Stomach (tissue), 9 donors: ENCODE data around the gene GPC5. TPM values are rescaled to one million over a fixed set of nuclear protein-coding genes. Genes with fewer than 3 reads are reported as not detected.
"Not testable (repeated sequence)": the region's sequence is repeated elsewhere in the genome, so short reads cannot be mapped to it uniquely, and the experiment has no call there.

Experiments
- DNase-seq, 2 donors: peaks; one replicate each; pipeline versions ENCODE4 v3.0.0 to v3.0.0-alpha.2; 2013 to 2019
- H3K27ac ChIP-seq, 5 donors: fragments of 200-600 bp in 4 of 5; sonication (generic) in 4 of 5; one replicate each; pipeline ENCODE4 v1.5.1; 2013 to 2019; ENCODE audit warnings: mild to moderate bottlenecking in 1 of 5, moderate library complexity in 1 of 5
- H3K27me3 ChIP-seq, 3 donors: fragments of 200-600 bp; sonication (generic); one replicate each; pipeline ENCODE4 v1.5.1; 2017 to 2019; ENCODE audit warnings: mixed run types in 1 of 3
- H3K36me3 ChIP-seq, 4 donors: fragments of 200-600 bp; sonication (generic); 1 replicate in 3 of 4; 2 replicates in 1 of 4; pipeline ENCODE4 v1.5.1; 2016 to 2019
- H3K4me1 ChIP-seq, 4 donors: fragments of 200-600 bp; sonication (generic); one replicate each; pipeline ENCODE4 v1.5.1; 2016 to 2019
- H3K4me3 ChIP-seq, 4 donors: fragments of 200-600 bp; sonication (generic) in 3 of 4; one replicate each; pipeline ENCODE4 v1.5.1; 2016 to 2019; ENCODE audit warnings: mild to moderate bottlenecking in 1 of 4
- H3K9me3 ChIP-seq, 4 donors: fragments of 200-600 bp; sonication (generic); one replicate each; pipeline ENCODE4 v1.5.1; 2016 to 2019
- EP300 ChIP-seq: sonication (generic); formaldehyde crosslinking; IDR thresholded peaks from one replicate; pipeline ENCODE4 v1.6.1; 2017; ENCODE audit warnings: antibody characterized with exemption
- POLR2A ChIP-seq, 4 donors: fragments of 450-650 bp; IDR thresholded peaks; one replicate each; pipeline ENCODE4 v1.6.1; 2016; ENCODE audit warnings: antibody characterized with exemption in 4 of 4, control low read depth in 2 of 4, mild to moderate bottlenecking in 1 of 4, moderate library complexity in 1 of 4
- POLR2AphosphoS5 ChIP-seq, 3 donors: sonication (generic); formaldehyde crosslinking; IDR thresholded peaks; one replicate each; pipeline ENCODE4 v1.6.1; 2016; ENCODE audit warnings: antibody characterized with exemption in 3 of 3
- whole genome bisulfite sequencing, 5 donors: extraction: QIAGEN DNeasy Blood & Tissue Kit in 3 of 5; methylation state at CpG; one replicate each; pipeline versions ENCODE4 v1.1.5 to v1.1.7; 2013 to 2018; 5-methylcytosine and 5-hydroxymethylcytosine counted together
- intact Hi-C: fragments of 100-400 bp; cut with DNase I; formaldehyde crosslinking; loops from one replicate; pipeline ENCODE4 v1.15.1; 2023; ENCODE audit warnings: low total_unique reads
- polyA plus RNA-seq, 3 donors: library from polyadenylated mRNA; stranded (reverse); fragments of 200-250 nt; gene quantifications; one replicate each; pipeline ENCODE4 v1.2.3, GENCODE V29; 2013
- total RNA-seq, 5 donors: library from RNA; depleted of rRNA; stranded (reverse); fragments of >200 nt; gene quantifications; one replicate each; pipeline versions ENCODE4 v1.1.0 to v1.2.3, GENCODE V29; 2014 to 2016
- TF ChIP-seq, protein P1 (sequence below), 7 experiments: fragments of 450-650 bp in 4 of 7; fragments of 200-600 bp in 3 of 7; sonication (generic) in 3 of 7; IDR thresholded peaks; one replicate each; pipeline ENCODE4 v1.5.1; 2016 to 2019; ENCODE audit warnings: antibody characterized with exemption in 7 of 7, control low read depth in 2 of 7, mild to moderate bottlenecking in 1 of 7
- donor health status: healthy with polysubstance abuse.
- donor health status: Bipolar disorder and iron deficiency.
- donor health status: healthy.

The GPC5 gene
- total and polyA plus RNA-seq, 8 donors = 0.87 to 2.8 TPM; not detected in 6

- DNase-seq = no peak
- no peaks in the 10 kb centered on the region for H3K9me3 ChIP-seq
- H3K36me3 ChIP-seq = no peaks in the 10 kb centered on the region
- H3K27ac ChIP-seq = no peak overlapping the region
- WGBS, 5 donors = 85 to 97% (median 92%) methylated on average over 1 of the region's 1 CpG
- intact Hi-C loops = no loop called here
- no peaks in the 10 kb centered on the region for H3K4me1 ChIP-seq
- no peak overlapping the region for H3K4me3 ChIP-seq
- TF ChIP-seq EP300 (no peak), POLR2A (IDR thresholded peaks at IDR 0.05) (no peak), POLR2AphosphoS5 (IDR thresholded peaks at IDR 0.05) (no peak)
- TF ChIP-seq, protein P1, sequence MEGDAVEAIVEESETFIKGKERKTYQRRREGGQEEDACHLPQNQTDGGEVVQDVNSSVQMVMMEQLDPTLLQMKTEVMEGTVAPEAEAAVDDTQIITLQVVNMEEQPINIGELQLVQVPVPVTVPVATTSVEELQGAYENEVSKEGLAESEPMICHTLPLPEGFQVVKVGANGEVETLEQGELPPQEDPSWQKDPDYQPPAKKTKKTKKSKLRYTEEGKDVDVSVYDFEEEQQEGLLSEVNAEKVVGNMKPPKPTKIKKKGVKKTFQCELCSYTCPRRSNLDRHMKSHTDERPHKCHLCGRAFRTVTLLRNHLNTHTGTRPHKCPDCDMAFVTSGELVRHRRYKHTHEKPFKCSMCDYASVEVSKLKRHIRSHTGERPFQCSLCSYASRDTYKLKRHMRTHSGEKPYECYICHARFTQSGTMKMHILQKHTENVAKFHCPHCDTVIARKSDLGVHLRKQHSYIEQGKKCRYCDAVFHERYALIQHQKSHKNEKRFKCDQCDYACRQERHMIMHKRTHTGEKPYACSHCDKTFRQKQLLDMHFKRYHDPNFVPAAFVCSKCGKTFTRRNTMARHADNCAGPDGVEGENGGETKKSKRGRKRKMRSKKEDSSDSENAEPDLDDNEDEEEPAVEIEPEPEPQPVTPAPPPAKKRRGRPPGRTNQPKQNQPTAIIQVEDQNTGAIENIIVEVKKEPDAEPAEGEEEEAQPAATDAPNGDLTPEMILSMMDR (IDR thresholded peaks at IDR 0.05) = no peak
- H3K27me3 ChIP-seq = no peaks in the 10 kb centered on the region
Observed at GRCh38 chr13:92272177-92272576, 873.8 kb downstream of the GPC5 start.

GRCh38 chr13:92280986-92281385 lies 882.6 kb downstream of the GPC5 start:
- H3K27ac ChIP-seq, H3K4me3 ChIP-seq, DNase-seq, H3K27me3 ChIP-seq, H3K36me3 ChIP-seq, H3K4me1 ChIP-seq: not testable (repeated sequence)
- peaks cover 0 to 16% (median 6%) of the 10 kb centered on the region in 4 donors for H3K9me3 ChIP-seq
- intact Hi-C loops = loop anchor here (10.0 kb wide), 1 partner anchor 914 kb away; no protein-coding TSS in a partner anchor
- WGBS, 5 donors = 66 to 77% (median 76%) methylated on average over 8 of the region's 8 CpGs

- H3K27ac ChIP-seq, H3K36me3 ChIP-seq, intact Hi-C loops, H3K4me3 ChIP-seq, DNase-seq, H3K27me3 ChIP-seq, H3K4me1 ChIP-seq: not testable (repeated sequence)
- H3K9me3 ChIP-seq = peaks cover 0 to 32% (median 15%) of the 10 kb centered on the region in 4 donors
- 91 to 97% (median 95%) methylated on average over 25 to 29 of the region's 29 CpGs for WGBS, 5 donors
Observed at GRCh38 chr13:92290718-92291307, 892.4 kb downstream of the GPC5 start.

- WGBS, 5 donors = 77 to 87% (median 80%) methylated on average over 5 of the region's 5 CpGs
- H3K27ac ChIP-seq, intact Hi-C loops, H3K27me3 ChIP-seq, DNase-seq, H3K4me3 ChIP-seq, H3K4me1 ChIP-seq, H3K36me3 ChIP-seq: not testable (repeated sequence)
- H3K9me3 ChIP-seq = peaks cover 0 to 51% (median 20%) of the 10 kb centered on the region in 4 donors
Observed at GRCh38 chr13:92294533-92294932, 896.1 kb downstream of the GPC5 start.

DNA sequence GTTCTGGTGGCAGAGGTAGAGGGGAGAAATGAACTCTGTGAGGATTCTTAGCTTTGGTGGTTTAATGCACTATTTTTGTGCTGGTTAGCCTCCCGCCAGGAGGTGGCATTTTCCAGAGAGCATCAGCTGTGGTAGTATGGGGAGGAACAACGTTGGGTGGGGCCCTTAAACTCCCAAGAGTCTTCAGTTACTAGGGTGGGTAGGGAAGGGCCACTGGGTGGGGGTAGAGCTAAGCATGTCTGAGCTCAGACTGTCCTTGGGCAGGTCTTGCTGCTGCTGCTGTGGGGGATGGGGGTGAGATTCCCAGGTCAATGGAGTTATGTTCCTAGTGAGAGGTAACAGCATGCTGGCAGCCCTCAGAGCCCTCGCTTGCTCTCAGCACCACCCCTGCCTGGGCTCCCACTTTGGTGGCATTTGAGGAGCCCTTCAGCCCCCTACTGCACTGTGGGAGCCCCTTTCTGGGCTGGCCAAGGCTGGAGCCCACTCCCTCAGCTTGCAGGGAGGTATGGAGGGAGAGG lies 897.8 kb downstream of the GPC5 start:
- H3K27me3 ChIP-seq, H3K36me3 ChIP-seq, H3K4me3 ChIP-seq, H3K4me1 ChIP-seq, H3K27ac ChIP-seq, DNase-seq, intact Hi-C loops: not testable (repeated sequence)
- 79 to 86% (median 82%) methylated on average over 2 to 3 of the region's 3 CpGs for WGBS, 5 donors
- H3K9me3 ChIP-seq = peaks cover 0 to 44% (median 12%) of the 10 kb centered on the region in 4 donors

DNA sequence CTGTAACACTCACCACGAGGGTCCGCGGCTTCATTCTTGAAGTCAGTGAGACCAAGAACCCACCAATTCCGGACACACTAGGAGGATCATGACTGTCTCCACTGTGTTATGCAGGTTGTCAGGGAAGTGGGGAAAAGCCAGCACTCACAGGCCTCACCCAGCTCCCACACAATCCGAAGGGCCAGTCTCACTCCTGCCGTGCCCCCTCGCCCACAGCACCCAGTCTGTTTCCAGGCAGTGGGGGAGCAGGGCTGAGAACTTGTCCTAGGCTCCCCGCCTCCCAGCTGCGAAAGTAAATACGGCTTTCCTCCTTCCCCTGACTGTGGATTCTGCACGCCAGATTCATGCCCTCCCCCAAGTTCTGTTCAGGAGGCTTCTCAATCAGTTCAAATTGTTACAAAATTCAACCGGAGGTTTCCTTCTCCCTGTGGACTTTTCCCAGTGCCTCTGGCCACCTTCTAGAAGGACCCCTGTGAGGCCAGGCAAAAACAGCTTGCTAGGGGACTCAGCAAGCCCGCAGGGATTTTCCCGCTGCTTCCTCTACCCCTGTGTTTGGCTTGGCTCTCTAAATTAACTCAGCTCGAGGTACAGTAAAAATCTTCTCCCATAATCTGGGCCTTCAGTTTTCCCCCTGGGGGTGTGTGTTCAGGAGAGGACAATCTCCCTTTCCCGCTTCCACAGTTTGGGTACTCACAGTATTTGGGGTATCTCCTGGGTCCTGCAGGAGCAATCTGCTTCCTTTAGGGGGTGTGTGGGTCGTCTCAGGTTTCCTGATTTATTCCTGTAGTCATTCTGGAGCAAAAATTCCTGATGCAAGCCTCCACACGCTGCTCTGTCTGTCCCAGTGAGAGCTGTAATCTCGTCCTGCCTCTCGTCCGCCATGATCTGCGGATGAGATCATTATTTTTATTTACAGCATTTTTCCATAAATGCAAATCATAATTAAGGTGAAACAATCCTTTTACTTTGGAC lies 899.8 kb downstream of the GPC5 start:
- DNase-seq = no peak
- peaks cover 0 to 26% (median 8%) of the 10 kb centered on the region in 4 donors for H3K9me3 ChIP-seq
- H3K27ac ChIP-seq = no peak overlapping the region
- no peaks in the 10 kb centered on the region for H3K4me1 ChIP-seq
- WGBS, 5 donors = 83 to 86% (median 84%) methylated on average over 19 to 22 of the region's 22 CpGs
- TF ChIP-seq POLR2A (IDR thresholded peaks at IDR 0.05) = no peak
- TF ChIP-seq, protein P1 (IDR thresholded peaks at IDR 0.05) = no peak
- no peak for TF ChIP-seq EP300
- TF ChIP-seq POLR2AphosphoS5 (IDR thresholded peaks at IDR 0.05) = no peak
- intact Hi-C loops = no loop called here
- no peaks in the 10 kb centered on the region for H3K36me3 ChIP-seq
- H3K27me3 ChIP-seq = no peaks in the 10 kb centered on the region
- no peak overlapping the region for H3K4me3 ChIP-seq
